HG03457 (cell line): ENCODE measurements around the gene CAPRIN2.

Experiments
- ATAC-seq: cut with Tn5 transposase; IDR thresholded peaks from one replicate; pipeline ENCODE4 v1.9.1; 2021; ENCODE audit warnings: moderate number of reproducible peaks; ENCODE audit not compliant: unreplicated experiment

Gene CAPRIN2

GRCh38 chr12:30763053-30763452 lies 8.3 kb upstream of the CAPRIN2 start:
- no peak for ATAC-seq

GRCh38 chr12:30761730-30762129 lies 7.0 kb upstream of the CAPRIN2 start:
- no peak for ATAC-seq

- no peak for ATAC-seq
These were observed 2.6 kb upstream of the CAPRIN2 start for GRCh38 chr12:30757316-30757715.

GRCh38 chr12:30756074-30756473 lies 1.3 kb upstream of the CAPRIN2 start:
- ATAC-seq = no peak

- ATAC-seq = no peak
These were observed 628 bp upstream of the CAPRIN2 start for GRCh38 chr12:30755395-30755762.

GRCh38 chr12:30754383-30754749 lies 385 bp downstream of the CAPRIN2 start:
- no peak for ATAC-seq

GRCh38 chr12:30753751-30754382 lies 884 bp downstream of the CAPRIN2 start:
- no peak for ATAC-seq

GRCh38 chr12:30753233-30753632 lies 1.5 kb downstream of the CAPRIN2 start:
- ATAC-seq = no peak

GRCh38 chr12:30752255-30752654 lies 2.5 kb downstream of the CAPRIN2 start:
- no peak for ATAC-seq

GRCh38 chr12:30748147-30748546 lies 6.6 kb downstream of the CAPRIN2 start:
- no peak for ATAC-seq

- ATAC-seq = no peak
These were observed 8.6 kb downstream of the CAPRIN2 start for GRCh38 chr12:30746190-30746589.

- no peak for ATAC-seq
These were observed 10.4 kb downstream of the CAPRIN2 start for GRCh38 chr12:30744321-30744720.

- ATAC-seq = no peak
These were observed 14.5 kb downstream of the CAPRIN2 start for GRCh38 chr12:30740274-30740673.

- no peak for ATAC-seq
These were observed 15.7 kb downstream of the CAPRIN2 start for GRCh38 chr12:30739020-30739419.

- no peak for ATAC-seq
These were observed 21.7 kb downstream of the CAPRIN2 start for GRCh38 chr12:30732954-30733637.

GRCh38 chr12:30730011-30730410 lies 24.7 kb downstream of the CAPRIN2 start:
- no peak for ATAC-seq

- ATAC-seq = no peak
These were observed 25.2 kb downstream of the CAPRIN2 start for GRCh38 chr12:30729547-30729946.

- ATAC-seq = no peak
These were observed 28.1 kb downstream of the CAPRIN2 start for GRCh38 chr12:30726647-30727046.

GRCh38 chr12:30725739-30726138 lies 29.0 kb downstream of the CAPRIN2 start:
- no peak for ATAC-seq

GRCh38 chr12:30719060-30719459 lies 35.7 kb downstream of the CAPRIN2 start:
- ATAC-seq = no peak

GRCh38 chr12:30707613-30708342 lies 47.0 kb downstream of the CAPRIN2 start:
- ATAC-seq = no peak

- no peak for ATAC-seq
These were observed 48.3 kb downstream of the CAPRIN2 start for GRCh38 chr12:30706476-30706875.
